Thoracic aorta (tissue), 2 donors: ENCODE measurements around the gene SETBP1. TPM values are rescaled to one million over a fixed set of nuclear protein-coding genes. Genes with fewer than 3 reads are reported as not detected.

Experiments
- ATAC-seq: fragments of 150-250 bp; one replicate; pipeline ENCODE4 v1.8.0; 2017; ENCODE audit warnings: low read depth; ENCODE audit not compliant: insufficient number of reproducible peaks, low FRiP score
- DNase-seq: peaks from one replicate; pipeline ENCODE4 v3.0.0-alpha.2; 2020; ENCODE audit warnings: low spot score
- H3K27ac ChIP-seq, 2 donors: fragments of 200-600 bp; sonication (generic); 1 replicate in 1 of 2; 2 replicates in 1 of 2; pipeline ENCODE4 v1.5.1; 2016; ENCODE audit warnings: mild to moderate bottlenecking in 2 of 2, moderate library complexity in 2 of 2
- H3K27me3 ChIP-seq: fragments of 200-600 bp; sonication (generic); replicated peaks from 2 replicates; pipeline ENCODE4 v1.6.0; 2016; ENCODE audit warnings: mild to moderate bottlenecking; ENCODE audit not compliant: insufficient read depth
- H3K36me3 ChIP-seq: fragments of 200-600 bp; sonication (generic); one replicate; pipeline ENCODE4 v1.5.1; 2016
- H3K4me1 ChIP-seq, 2 donors: fragments of 200-600 bp; sonication (generic); 1 replicate in 1 of 2; 2 replicates in 1 of 2; pipeline versions ENCODE4 v1.5.1 to v1.6.0; 2016; ENCODE audit warnings: low read depth in 2 of 2, mild to moderate bottlenecking in 1 of 2; ENCODE audit not compliant: control insufficient read depth in 1 of 2
- H3K4me3 ChIP-seq: fragments of 200-600 bp; sonication (generic); 2 replicates; pipeline ENCODE4 v1.5.1; 2016; ENCODE audit warnings: mild to moderate bottlenecking
- H3K9me3 ChIP-seq: fragments of 200-600 bp; sonication (generic); 2 replicates; pipeline ENCODE4 v1.5.1; 2016
- CTCF ChIP-seq: fragments of 200-600 bp; sonication (generic); IDR thresholded peaks from one replicate; pipeline ENCODE4 v1.5.1; 2019; ENCODE audit warnings: antibody characterized with exemption
- total RNA-seq, 2 donors: library from RNA; depleted of rRNA; stranded (reverse); fragments of >200 nt; gene quantifications; one replicate each; pipeline versions ENCODE4 v1.1.0 to v1.2.3, GENCODE V29; 2016

SETBP1 gene
- total RNA-seq, 2 donors from 2014 or later: 39.3 to 50.2 TPM

GRCh38 chr18:44986933-44987332, 306.2 kb downstream of the SETBP1 start:
- H3K36me3 ChIP-seq: no peaks in the 10 kb centered on the region
- H3K27me3 ChIP-seq: no peaks in the 10 kb centered on the region
- TF ChIP-seq CTCF: no peak
- H3K4me3 ChIP-seq: no peak overlapping the region
- ATAC-seq: no peak
- no peak for DNase-seq
- no peaks in the 10 kb centered on the region for H3K4me1 ChIP-seq
- no peak overlapping the region for H3K27ac ChIP-seq
- no peaks in the 10 kb centered on the region for H3K9me3 ChIP-seq

GRCh38 chr18:44987371-44987770, 306.7 kb downstream of the SETBP1 start:
- H3K27ac ChIP-seq: no peak overlapping the region
- no peak overlapping the region for H3K4me3 ChIP-seq
- ATAC-seq (no peak), DNase-seq (no peak)
- no peaks in the 10 kb centered on the region for H3K36me3 ChIP-seq
- H3K27me3 ChIP-seq: no peaks in the 10 kb centered on the region
- H3K4me1 ChIP-seq: no peaks in the 10 kb centered on the region
- TF ChIP-seq CTCF: no peak
- no peaks in the 10 kb centered on the region for H3K9me3 ChIP-seq

GRCh38 chr18:44988821-44989587, 308.3 kb downstream of the SETBP1 start:
- H3K27ac ChIP-seq: no peak overlapping the region
- H3K36me3 ChIP-seq: no peaks in the 10 kb centered on the region
- DNase-seq (no peak), ATAC-seq (no peak)
- H3K4me1 ChIP-seq: no peaks in the 10 kb centered on the region
- no peaks in the 10 kb centered on the region for H3K9me3 ChIP-seq
- TF ChIP-seq CTCF: no peak
- H3K4me3 ChIP-seq: no peak overlapping the region
- no peaks in the 10 kb centered on the region for H3K27me3 ChIP-seq

- no peaks in the 10 kb centered on the region for H3K4me1 ChIP-seq
- no peak overlapping the region for H3K27ac ChIP-seq
- TF ChIP-seq CTCF: no peak
- ATAC-seq (no peak), DNase-seq (no peak)
- H3K9me3 ChIP-seq: no peaks in the 10 kb centered on the region
- no peak overlapping the region for H3K4me3 ChIP-seq
- H3K36me3 ChIP-seq: no peaks in the 10 kb centered on the region
- H3K27me3 ChIP-seq: no peaks in the 10 kb centered on the region
Measured at GRCh38 chr18:44996261-44996660, 315.6 kb downstream of the SETBP1 start.

- no peak overlapping the region for H3K27ac ChIP-seq
- no peaks in the 10 kb centered on the region for H3K36me3 ChIP-seq
- TF ChIP-seq CTCF: no peak
- DNase-seq: no peak
- no peaks in the 10 kb centered on the region for H3K27me3 ChIP-seq
- H3K4me3 ChIP-seq: no peak overlapping the region
- H3K9me3 ChIP-seq: no peaks in the 10 kb centered on the region
- no peaks in the 10 kb centered on the region for H3K4me1 ChIP-seq
- no peak for ATAC-seq
Measured at GRCh38 chr18:44997174-44997573, 316.5 kb downstream of the SETBP1 start.
